GM18502 (cell line): Measurements from ENCODE around the gene LAPTM5.

Source experiments
- ATAC-seq: cut with Tn5 transposase; IDR thresholded peaks from one replicate; pipeline ENCODE4 v1.9.1; 2021; ENCODE audit warnings: mild to moderate bottlenecking; ENCODE audit not compliant: unreplicated experiment, poor library complexity

Gene LAPTM5

GRCh38 chr1:30745834-30746208 is 11.8 kb downstream of the LAPTM5 start:
- ATAC-seq: no peak

- ATAC-seq: no peak
These were observed 12.3 kb downstream of the LAPTM5 start for GRCh38 chr1:30745156-30745833.

DNA sequence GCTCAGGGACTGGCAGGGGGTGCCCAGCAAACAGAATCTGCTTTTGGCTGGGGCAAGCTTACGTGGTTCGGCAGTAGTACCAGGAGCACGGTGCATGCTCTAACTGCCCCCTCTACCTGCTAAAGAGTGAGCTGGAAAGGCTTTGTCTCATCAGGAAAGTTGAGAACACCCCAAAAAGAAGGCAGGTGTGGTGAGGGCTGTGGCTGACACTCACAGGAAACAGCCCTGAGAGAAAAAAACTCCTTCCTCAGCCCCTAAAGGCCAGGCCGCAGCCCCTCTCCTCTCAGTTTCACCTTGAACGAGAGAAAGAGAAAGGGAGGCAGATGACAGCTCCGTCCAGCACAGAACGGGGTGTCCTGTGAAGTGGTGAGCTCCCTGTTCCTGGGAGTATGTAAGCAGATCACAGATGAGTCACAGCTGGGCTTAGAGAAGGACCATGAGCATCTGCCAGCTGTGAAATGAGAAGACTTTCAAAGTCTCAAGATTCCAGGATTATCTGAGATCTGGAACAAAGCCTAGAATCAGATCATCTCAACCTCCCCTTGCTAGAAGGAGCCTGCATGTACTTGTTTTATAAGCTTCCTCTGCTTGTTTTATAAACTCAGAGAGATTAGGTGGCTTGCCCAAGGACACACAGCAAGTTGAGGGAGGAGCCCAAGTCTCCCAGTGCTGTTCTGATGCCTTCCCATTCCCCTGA is 13.4 kb downstream of the LAPTM5 start:
- peak; percentile 39 for ATAC-seq

DNA sequence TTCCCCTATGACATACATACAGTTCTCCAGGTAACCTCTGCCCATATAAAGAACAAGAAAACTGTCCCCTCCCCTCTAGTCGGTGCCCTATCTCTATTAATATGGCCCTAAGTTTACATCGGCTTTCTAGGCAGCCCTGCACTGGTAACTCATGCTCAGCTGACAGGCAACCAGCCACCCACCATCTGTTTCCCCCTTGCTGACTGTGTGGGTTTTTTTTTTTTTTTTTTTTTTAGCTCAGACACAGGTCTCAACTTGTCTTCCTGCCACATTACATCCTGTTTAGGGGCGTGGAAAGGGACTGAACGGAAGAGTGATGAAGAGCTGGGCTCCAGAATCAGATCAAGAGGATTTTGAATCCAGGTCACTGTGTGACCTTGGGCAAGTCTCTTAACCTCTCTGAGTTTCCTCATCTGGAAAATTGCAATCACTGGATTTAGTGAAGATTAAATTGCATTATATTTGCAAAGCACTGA is 14.0 kb downstream of the LAPTM5 start:
- ATAC-seq: peak; percentile 44

- ATAC-seq: no peak
These were observed 14.5 kb downstream of the LAPTM5 start for GRCh38 chr1:30742963-30743559.

DNA sequence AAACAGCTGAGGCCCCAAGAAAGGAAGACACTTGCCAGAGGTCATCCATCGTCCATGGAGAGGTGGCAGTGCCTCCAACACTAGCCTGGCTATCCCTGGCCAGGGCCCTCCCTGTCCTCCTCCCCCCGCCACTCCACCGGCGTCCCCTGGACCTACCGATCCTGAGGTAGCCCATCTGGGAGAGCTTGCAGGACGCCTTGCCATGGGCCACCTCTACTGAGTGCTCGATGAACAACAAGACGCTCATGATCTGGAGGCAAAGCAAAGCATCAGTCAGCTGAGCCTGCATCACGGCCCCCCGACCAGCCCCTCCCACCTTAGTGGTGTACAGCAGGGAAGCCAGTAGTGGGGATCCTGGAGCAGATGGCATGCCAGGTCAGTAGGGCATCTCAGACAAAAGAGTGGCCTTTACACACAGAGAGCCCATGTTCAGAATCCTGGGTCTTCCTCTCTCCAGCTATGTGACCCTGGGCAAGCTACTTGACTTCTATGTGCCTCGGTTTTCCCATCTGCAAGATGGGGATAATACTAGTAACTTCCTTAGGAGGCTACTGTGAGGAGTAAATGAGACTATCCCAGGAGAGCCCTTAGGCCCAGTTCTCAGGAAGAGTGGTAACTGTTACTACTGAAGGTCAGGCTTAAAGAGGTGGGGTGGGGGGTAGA is 15.1 kb downstream of the LAPTM5 start:
- ATAC-seq: no peak

DNA sequence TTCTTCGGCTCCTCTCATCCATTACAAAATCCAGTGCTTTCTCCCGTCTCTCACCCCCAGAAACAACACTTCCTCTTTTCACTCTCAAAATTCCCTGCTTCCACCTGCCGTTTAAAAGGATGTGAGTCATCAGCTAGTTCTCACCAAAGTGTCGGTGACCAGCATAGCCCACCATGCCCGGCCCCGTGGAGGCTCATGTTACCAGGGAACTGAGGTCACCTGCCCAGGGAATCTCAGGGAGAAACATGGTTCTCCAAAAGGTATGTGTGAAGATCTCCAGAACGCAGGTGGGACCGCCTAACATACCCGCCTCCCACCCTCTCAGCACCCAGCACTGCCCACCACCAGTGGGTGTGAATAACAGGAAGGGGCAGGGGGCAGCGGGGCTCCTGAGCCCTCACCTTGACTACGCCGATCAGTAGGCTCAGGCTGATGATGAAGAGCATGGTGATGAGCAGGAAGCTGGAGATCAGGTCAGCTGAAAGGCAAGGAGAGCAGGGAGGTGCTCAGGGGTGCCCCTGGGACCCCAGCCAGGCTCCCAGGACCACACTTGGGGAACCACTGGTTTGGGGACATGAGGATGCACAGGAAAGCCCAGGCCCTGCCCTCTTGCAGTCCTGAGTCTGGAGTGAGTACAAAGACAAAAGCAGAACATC is 16.2 kb downstream of the LAPTM5 start:
- ATAC-seq: no peak

DNA sequence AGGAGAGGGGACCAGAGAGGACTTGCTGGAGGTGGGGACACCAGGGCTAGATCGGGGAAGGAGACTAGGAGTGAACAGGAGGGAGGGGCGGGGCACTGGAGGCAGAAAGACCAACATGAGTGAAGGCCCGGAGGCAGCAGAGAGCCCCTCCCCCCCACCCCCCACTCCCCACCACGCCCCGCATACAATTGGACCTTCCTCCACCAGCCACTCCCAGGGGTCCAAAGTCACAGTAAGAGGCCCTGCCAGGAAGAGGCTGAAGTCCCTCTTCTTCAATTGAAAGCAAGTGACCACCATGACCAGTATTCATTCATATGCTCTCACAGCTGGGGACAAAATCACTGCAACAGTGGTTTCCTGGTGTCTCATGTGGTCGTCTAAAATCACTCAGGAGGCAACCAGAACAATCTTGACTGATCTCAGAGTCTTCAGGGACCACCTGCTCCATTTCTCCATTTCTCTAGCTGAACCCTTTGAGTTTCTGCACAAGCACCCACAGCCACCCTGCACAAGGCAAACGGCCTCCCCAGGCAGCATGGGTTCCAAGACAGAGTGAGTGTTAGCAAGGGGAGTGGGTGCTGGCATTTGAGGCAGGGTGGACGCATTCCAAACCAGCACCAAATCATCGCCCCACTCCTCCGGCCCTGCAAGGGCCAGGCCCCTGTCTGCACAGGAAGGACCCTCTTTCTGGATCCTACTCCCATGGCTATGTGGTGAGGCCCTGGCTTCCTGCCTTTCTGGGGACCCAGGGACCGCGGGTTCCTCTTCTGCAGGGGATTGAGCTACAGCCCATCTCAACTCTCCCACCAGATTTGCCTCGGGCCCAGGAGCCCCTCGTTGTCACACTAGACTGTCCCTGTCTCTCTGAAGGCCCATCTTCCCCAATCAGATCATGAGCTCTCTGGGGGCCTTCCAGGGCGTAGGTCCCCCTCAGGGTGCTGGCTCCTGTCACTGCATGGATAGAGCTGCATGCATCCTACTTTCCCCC is 17.0 kb downstream of the LAPTM5 start:
- no peak for ATAC-seq

- ATAC-seq: no peak
These were observed 18.0 kb downstream of the LAPTM5 start for GRCh38 chr1:30739601-30740000.

GRCh38 chr1:30738715-30739559 is 18.6 kb downstream of the LAPTM5 start:
- no peak for ATAC-seq

- ATAC-seq: no peak
These were observed 19.4 kb downstream of the LAPTM5 start for GRCh38 chr1:30738040-30738714.

DNA sequence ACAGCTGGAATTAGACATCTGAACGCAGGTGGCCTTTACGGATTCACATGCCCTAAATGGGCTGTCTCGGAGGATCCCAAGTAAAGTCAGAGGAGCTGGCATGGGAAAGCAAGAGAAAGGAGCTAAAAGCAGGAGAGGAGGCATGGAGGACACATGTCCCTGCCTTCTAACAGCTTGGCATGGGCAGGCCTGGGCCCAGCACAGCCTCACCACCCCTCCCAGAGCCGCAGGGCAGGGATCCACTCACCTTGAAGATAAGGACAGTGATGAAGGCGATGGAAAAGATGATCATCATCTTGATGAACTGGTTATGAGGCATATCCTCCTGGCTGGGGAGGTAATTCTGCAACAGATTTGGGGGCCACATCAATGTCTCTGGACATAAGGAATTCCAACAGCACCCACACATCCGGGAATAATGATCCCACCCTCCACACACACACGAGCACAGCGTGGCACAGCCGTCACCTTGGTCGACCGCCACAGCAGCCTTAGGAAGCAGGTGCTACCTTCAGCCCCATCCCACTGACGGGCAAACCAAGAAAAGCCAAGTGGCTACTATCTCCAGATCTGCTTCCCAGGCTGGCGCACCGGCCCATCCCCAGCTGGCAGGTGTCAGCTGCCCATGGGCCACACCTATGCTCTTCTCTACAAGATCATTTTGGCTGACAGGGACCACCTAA is 20.1 kb downstream of the LAPTM5 start:
- no peak for ATAC-seq

GRCh38 chr1:30735668-30736498 is 21.7 kb downstream of the LAPTM5 start:
- no peak for ATAC-seq

GRCh38 chr1:30735124-30735523 is 22.4 kb downstream of the LAPTM5 start:
- no peak for ATAC-seq

GRCh38 chr1:30734580-30734979 is 23.0 kb downstream of the LAPTM5 start:
- no peak for ATAC-seq

GRCh38 chr1:30734106-30734505 is 23.5 kb downstream of the LAPTM5 start:
- ATAC-seq: no peak

GRCh38 chr1:30733493-30733892 is 24.1 kb downstream of the LAPTM5 start:
- ATAC-seq: no peak
